Measurements from ENCODE around the gene DNAH10. TPM values are rescaled to one million over a fixed set of nuclear protein-coding genes. Genes with fewer than 3 reads are reported as not detected.

The DNAH10 gene
- total and polyA plus RNA-seq, 2 experiments from 2014 or later, result 0.11 to 0.44 TPM

- peaks cover 11% of the 10 kb centered on the region for H3K36me3 ChIP-seq (ENCODE audit: low read depth)
- H3K9me2 ChIP-seq (ENCODE audit: insufficient read depth), result no peaks in the 10 kb centered on the region
- no peaks in the 10 kb centered on the region for H3K27me3 ChIP-seq (replicated peaks; ENCODE audit: insufficient read depth)
- no peak for TF ChIP-seq EZH2 (IDR thresholded peaks at IDR 0.05; ENCODE audit: insufficient read depth, poor library complexity, severe bottlenecking)
- TF ChIP-seq EZH2phosphoT487 (IDR thresholded peaks at IDR 0.05; ENCODE audit: insufficient read depth, low read depth), result no peak
- no peaks in the 10 kb centered on the region for H4K20me1 ChIP-seq (ENCODE audit: insufficient read depth)
- H3K9me3 ChIP-seq (ENCODE audit: low read depth), result no peaks in the 10 kb centered on the region
- H3K4me3 ChIP-seq, result no peak overlapping the region
- H3F3A ChIP-seq (ENCODE audit: insufficient read depth), result peaks cover 7% of the 10 kb centered on the region
- H3K4me2 ChIP-seq (ENCODE audit: unreplicated experiment), result no peak overlapping the region
- in situ Hi-C loops (cut with MboI), result no loop called here
- H2AFZ ChIP-seq, result no peak overlapping the region
- no peak overlapping the region for H3K27ac ChIP-seq
- no peaks in the 10 kb centered on the region for H3K79me2 ChIP-seq (ENCODE audit: insufficient read depth)
- WGBS, 2 experiments (ENCODE audit: low coverage in 1 of 2, low lambda C conversion rate in 2 of 2, missing lambda C conversion rate in 2 of 2), result 91 to 92% methylated on average over 44 to 46 of the region's 46 CpGs
- H3K4me1 ChIP-seq (ENCODE audit: insufficient read depth), result no peaks in the 10 kb centered on the region
- DNase-seq, result no peak
- H3K9ac ChIP-seq, result no peak overlapping the region
These were observed 175.0 kb downstream of the DNAH10 start for GRCh38 chr12:123936956-123937706.

- Histone ChIP-seq H4K20me1 (ENCODE audit: insufficient read depth) (no peaks in the 10 kb centered on the region), H3K4me3 (no peak overlapping the region), H3K36me3 (ENCODE audit: low read depth) (peaks cover 12% of the 10 kb centered on the region), H3K9me3 (ENCODE audit: low read depth) (no peaks in the 10 kb centered on the region), H2AFZ (no peak overlapping the region), H3F3A (ENCODE audit: insufficient read depth) (peaks cover 14% of the 10 kb centered on the region), H3K4me2 (ENCODE audit: unreplicated experiment) (no peak overlapping the region), H3K79me2 (ENCODE audit: insufficient read depth) (no peaks in the 10 kb centered on the region), H3K4me1 (ENCODE audit: insufficient read depth) (peaks cover 5% of the 10 kb centered on the region), H3K9me2 (ENCODE audit: insufficient read depth) (no peaks in the 10 kb centered on the region), H3K27ac (no peak overlapping the region), H3K27me3 (replicated peaks; ENCODE audit: insufficient read depth) (no peaks in the 10 kb centered on the region), H3K9ac (no peak overlapping the region)
- no peak for DNase-seq
- TF ChIP-seq EZH2 (IDR thresholded peaks at IDR 0.05; ENCODE audit: insufficient read depth, poor library complexity, severe bottlenecking), result no peak
- TF ChIP-seq EZH2phosphoT487 (IDR thresholded peaks at IDR 0.05; ENCODE audit: insufficient read depth, low read depth), result no peak
- 89% methylated on average over 16 of the region's 16 CpGs for WGBS, 2 experiments (ENCODE audit: low coverage in 1 of 2, low lambda C conversion rate in 2 of 2, missing lambda C conversion rate in 2 of 2)
- in situ Hi-C loops (cut with MboI), result no loop called here
These were observed 175.8 kb downstream of the DNAH10 start for GRCh38 chr12:123937707-123938591.

- H3K4me2 ChIP-seq (ENCODE audit: unreplicated experiment), result no peak overlapping the region
- H3K4me1 ChIP-seq (ENCODE audit: insufficient read depth), result peaks cover 7% of the 10 kb centered on the region
- H3K9me3 ChIP-seq (ENCODE audit: low read depth), result no peaks in the 10 kb centered on the region
- DNase-seq, result peak; percentile 13
- H3F3A ChIP-seq (ENCODE audit: insufficient read depth), result peaks cover 14% of the 10 kb centered on the region
- no peaks in the 10 kb centered on the region for H3K79me2 ChIP-seq (ENCODE audit: insufficient read depth)
- 87 to 89% methylated on average over 16 of the region's 16 CpGs for WGBS, 2 experiments (ENCODE audit: low coverage in 1 of 2, low lambda C conversion rate in 2 of 2, missing lambda C conversion rate in 2 of 2)
- no peaks in the 10 kb centered on the region for H3K27me3 ChIP-seq (replicated peaks; ENCODE audit: insufficient read depth)
- TF ChIP-seq EZH2phosphoT487 (IDR thresholded peaks at IDR 0.05; ENCODE audit: insufficient read depth, low read depth), result no peak
- no peak for TF ChIP-seq EZH2 (IDR thresholded peaks at IDR 0.05; ENCODE audit: insufficient read depth, poor library complexity, severe bottlenecking)
- H3K4me3 ChIP-seq, result no peak overlapping the region
- in situ Hi-C loops (cut with MboI), result no loop called here
- no peaks in the 10 kb centered on the region for H3K9me2 ChIP-seq (ENCODE audit: insufficient read depth)
- H2AFZ ChIP-seq, result no peak overlapping the region
- H4K20me1 ChIP-seq (ENCODE audit: insufficient read depth), result no peaks in the 10 kb centered on the region
- no peak overlapping the region for H3K27ac ChIP-seq
- H3K36me3 ChIP-seq (ENCODE audit: low read depth), result peaks cover 12% of the 10 kb centered on the region
- no peak overlapping the region for H3K9ac ChIP-seq
These were observed 176.8 kb downstream of the DNAH10 start for GRCh38 chr12:123938679-123939480.
